Hepatic stellate cell (primary cell): ENCODE data around the gene CRKL.

Experiments used
- DNase-seq: peaks from one replicate; pipeline ENCODE4 v3.0.0; 2011; ENCODE audit warnings: low spot score

The CRKL gene

DNA sequence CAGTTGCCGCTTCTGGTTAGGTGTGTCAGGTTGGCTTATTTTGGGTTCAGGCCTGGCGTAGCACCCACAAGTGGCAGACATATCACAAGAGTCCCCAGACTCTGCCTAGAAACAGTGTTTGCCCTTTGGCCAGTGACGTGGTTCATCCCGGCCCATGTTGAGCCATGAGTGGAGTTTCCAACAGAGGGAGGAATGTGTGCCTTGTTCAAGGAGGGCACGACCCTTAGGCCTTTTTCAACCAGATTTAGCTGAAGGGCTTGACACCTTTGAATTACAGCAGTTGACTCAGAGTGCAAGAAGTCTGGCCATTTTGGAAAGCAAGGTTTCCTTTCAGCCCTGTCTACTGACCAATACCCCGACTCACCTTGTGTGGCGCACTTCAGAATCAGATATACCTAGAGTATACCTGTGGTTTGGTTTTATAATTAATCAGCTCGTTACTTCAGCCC lies 34.7 kb downstream of the CRKL start:
- no peak for DNase-seq

GRCh38 chr22:20952544-20953341 lies 35.5 kb downstream of the CRKL start:
- no peak for DNase-seq

- DNase-seq: no peak
Observed at GRCh38 chr22:20953342-20953608, 36.1 kb downstream of the CRKL start.

DNA sequence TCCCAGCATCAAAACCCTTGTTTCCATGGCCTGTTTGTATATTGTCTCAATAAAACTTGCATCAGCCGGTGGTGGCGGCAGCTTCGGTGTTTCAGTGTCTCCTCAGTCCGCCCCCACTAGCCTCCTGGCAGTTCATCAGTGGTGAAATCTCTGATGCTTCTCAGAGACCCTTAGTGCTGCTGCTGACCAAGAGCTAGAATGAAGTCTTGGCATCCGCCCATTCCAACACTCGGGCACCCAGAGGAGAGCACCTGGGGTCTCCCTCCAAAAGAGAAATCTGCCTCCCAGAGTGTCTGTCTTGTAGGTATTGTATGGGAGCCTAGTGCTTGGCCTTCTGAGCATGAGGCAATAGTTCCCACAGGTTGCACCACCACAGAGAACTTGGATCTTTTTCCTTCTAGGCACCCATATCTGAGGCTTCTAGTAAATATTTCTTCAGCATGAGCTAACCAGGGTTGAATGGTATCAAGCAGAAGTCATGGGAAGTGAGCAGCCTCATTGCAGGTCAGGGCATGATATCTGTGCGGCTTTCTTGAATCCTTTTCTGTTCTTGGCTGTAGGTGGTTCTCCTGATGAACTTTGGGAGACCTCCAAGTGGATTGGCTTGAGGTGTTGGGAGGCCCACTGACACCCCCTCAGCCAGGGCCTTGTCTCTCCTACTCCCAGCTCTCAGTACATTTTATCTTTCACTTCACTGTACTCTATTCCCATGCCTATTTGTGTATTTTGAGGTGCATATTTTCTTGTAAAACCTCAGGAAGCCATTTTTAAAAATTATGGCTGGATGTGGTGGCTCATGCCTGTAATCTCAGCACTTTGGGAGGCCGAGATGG lies 36.7 kb downstream of the CRKL start:
- DNase-seq: no peak

- no peak for DNase-seq
Observed at GRCh38 chr22:20955548-20955947, 38.3 kb downstream of the CRKL start.

GRCh38 chr22:20956258-20957101 lies 39.3 kb downstream of the CRKL start:
- no peak for DNase-seq

DNA sequence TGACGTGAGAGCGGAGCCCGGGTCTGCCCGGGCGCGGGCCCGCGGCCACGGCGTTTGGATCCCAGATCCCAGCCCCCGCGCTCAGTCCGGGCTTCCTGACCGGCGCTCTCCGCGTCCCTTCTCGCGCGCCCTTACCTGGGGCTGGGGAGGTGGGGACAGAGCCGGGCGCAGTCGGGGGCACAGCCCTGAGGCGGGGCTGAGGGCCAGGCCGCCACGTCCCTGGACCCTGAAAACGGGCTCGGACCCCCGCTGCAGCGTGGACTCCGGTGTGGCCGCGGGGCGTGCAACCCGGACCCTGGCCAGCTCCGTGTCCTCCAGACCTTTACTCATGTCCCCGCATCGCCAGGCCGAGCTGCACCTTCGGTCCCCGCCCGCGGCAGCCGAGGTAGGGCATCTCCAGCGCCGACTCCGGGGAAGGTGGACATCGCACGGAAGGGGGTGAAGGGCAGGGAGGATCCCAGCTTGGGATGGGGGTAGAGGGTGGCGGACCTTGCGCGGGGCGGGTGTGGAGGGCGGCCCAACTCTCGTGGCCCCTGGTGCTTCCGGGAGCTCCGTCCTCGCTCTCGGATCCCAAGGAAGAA lies 40.0 kb downstream of the CRKL start:
- no peak for DNase-seq

DNA sequence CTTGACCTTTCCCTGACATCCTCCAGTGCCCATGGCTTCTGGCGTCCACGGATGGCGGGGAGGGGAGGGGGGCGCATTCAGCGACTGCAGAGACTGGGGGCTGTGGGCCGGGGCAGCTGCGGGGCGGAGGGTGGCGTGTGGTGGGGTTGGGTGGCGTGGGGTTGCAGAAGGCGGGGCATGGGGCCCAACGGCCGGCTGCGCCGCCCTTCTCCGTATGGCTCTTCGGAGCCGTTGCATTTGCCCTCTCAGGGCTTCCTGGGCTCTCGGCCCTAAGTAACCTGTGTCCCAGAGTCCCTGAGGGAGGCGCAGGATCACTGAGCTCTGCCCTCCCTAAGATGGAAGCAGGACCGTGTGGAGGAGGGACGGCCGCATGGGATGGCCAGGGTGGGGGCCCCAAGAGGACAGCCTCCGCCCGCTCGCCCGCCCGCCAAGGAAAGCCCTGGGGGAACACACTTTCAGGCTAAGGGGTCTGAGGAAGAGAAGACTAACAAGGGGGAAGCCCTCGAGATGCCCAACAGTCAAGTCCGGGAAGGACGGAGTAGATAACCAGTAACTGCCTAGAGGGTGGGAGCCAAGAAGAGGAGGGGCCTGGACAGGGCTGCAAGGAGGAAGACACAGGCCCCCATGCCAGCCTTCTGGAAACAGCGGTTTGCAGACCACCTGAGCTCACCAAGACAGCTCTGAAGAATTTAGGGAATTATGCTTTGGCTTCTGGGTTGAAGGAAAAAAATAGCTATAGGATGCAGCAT lies 40.6 kb downstream of the CRKL start:
- no peak for DNase-seq

DNA sequence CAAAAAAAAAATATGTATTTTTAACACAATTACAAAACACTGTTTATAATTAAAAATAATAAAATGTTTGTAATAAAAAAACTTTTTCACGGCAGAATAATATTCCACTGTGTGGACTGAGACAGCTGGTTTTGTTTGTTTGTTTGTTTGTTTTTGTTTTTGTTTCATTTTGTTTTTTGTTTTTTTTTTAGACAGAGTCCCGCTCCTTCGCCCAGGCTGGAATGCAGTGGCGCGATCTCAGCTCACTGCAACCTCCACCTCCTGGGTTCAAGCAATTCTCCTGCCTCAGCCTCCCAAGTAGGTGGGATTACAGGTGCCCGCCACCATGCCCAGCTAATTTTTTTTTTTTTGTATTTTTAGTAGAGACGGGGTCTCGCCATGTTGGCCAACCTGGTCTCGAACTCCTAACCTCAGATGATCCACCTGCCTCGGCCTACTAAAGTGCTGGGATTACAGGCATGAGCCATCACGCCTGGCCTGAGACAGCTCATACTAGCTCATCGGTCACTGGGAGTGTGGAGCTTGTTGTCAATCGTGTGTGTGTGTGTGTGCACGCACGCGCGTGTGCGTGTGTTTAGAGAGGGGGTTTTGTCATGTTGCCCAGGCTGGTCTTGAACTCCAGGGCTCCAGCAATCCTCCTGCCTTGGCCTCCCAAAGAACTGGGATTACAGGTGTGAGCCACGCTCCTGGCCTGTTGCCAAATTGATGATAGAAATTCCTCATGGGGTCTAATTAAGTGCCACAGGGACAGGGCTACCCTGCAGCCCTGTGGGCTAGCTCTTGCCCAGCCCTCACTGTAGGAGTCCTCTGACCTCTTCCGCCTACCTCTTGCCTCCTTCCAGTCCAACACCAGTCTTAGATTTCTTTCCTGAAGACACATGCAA lies 42.6 kb downstream of the CRKL start:
- DNase-seq: no peak

DNA sequence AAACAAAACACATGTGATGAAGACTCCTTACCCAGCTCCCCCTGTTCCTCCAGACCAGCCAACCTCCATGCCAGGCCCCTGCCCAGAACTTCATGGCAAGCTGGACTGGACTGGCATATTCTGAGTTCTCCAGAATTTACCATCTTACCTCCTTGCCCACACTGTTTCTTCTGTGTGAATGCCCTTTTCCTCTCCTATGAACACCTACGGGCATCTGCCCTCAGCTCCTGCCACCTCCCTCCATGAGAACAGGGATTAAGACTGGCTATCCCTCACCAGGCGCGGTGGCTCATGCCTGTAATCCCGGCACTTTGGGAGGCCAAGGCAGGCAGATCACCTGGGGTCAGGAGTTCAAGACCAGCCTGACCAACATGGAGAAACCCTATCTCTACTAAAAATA lies 43.4 kb downstream of the CRKL start:
- DNase-seq: no peak

GRCh38 chr22:20962491-20962945 lies 45.3 kb downstream of the CRKL start:
- no peak for DNase-seq

GRCh38 chr22:20963201-20964052 lies 46.2 kb downstream of the CRKL start:
- no peak for DNase-seq

GRCh38 chr22:20964090-20964798 lies 47.0 kb downstream of the CRKL start:
- no peak for DNase-seq

- no peak for DNase-seq
Observed at GRCh38 chr22:20964799-20965103, 47.5 kb downstream of the CRKL start.

DNA sequence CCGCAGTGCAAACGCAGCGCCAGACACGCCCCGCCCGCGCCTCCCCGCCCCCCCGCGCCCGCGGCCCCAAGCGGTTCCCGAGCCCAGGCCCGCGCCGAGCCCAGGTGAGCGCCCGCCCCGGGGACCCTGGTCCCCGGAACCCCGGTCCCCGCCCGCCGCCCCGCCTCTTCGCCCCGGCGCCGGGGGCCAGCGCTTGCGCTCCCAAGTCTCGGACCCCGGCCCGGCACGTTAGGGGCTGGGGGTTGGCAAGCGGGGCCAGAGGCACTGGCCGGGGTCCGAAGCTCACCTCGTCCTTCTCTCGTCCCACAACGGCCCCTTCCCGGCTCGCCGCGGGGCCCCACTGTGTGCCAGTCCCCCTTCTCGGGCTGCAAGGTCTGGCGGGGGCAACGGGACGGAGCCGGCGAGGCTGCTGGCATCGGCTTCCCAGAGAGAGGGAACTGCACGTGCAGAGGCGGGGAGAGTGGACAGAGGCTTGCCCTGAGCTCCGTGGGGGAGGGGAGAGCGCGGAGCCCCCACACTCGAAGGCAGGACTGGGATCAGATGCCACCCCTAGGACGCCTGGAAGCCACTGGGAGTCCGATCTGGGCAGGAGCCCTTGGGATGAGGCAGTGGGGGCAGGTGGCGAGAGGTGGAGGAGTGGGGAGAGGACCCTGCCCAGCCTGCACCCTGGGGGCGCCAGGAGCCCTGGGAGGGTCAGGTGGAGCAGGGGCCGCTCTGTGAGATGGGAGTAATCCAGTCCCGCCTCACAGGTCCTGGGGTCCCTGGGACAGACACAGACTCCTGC lies 48.1 kb downstream of the CRKL start:
- no peak for DNase-seq

DNA sequence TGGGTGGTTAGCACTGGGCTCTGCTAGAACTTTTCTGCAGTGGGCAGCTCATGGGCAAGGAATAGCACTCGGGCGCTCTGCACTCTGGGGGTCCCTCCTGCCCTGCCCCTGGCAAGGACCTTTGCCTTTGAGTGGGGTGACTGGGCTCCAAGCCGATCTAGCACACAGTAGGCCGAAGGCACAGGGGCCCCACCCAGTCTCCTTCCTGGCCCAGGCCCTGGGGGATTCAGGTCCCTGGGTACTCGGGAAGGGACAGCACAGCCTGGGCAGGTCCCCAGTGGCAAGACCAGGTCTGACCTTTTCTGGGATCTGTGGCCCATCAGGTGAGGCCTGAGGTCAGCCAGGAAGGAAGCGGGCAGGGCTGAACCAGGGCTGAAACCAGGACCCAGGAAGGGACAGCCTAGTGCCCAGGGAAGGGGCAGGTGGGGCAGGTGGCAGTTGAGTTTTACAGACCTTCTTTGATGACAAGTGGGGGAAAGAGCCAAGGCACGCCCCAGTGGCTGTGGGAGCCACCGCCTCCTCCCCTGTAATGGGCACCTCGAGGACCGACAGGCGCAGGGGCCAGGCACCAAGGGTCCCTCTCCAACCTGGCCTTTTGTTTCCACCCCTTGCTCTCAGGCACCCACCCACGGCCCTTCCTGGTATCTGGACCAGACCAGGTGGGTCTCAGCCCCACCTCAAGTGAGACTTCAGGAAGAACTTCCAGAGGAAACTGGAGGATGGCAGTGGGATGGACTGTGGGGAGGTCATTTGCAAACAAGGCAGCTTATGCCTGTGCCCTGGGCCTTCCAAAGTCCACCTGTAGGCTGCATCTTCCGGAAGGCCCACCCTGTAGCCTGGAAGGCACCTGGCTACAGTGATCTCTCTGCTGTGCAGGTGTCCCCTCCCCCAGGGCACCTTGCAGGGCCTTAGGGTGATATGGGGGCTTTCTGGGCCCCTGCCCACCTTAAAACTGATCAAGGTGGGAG lies 49.0 kb downstream of the CRKL start:
- no peak for DNase-seq
